Sigmoid colon (tissue), 7 donors: Measurements from ENCODE around the gene GJC2. TPM values are rescaled to one million over a fixed set of nuclear protein-coding genes. Genes with fewer than 3 reads are reported as not detected.

Source experiments
- DNase-seq: peaks from one replicate; pipeline ENCODE4 v3.0.0-alpha.2; 2019
- H3K27ac ChIP-seq, 4 donors: fragments of 200-600 bp; sonication (generic); one replicate each; pipeline ENCODE4 v1.5.1; 2016 to 2019; ENCODE audit warnings: mild to moderate bottlenecking in 1 of 4
- H3K27me3 ChIP-seq, 3 donors: fragments of 200-600 bp; sonication (generic); one replicate each; pipeline ENCODE4 v1.5.1; 2019; ENCODE audit warnings: mild to moderate bottlenecking in 1 of 3
- H3K36me3 ChIP-seq, 4 donors: fragments of 200-600 bp; sonication (generic); one replicate each; pipeline ENCODE4 v1.5.1; 2016 to 2019
- H3K4me1 ChIP-seq, 4 donors: fragments of 200-600 bp; sonication (generic); one replicate each; pipeline ENCODE4 v1.5.1; 2017 to 2019
- H3K4me3 ChIP-seq, 4 donors: fragments of 200-600 bp; sonication (generic); one replicate each; pipeline ENCODE4 v1.5.1; 2017 to 2019; ENCODE audit warnings: mild to moderate bottlenecking in 2 of 4, moderate library complexity in 1 of 4
- H3K9me3 ChIP-seq, 4 donors: fragments of 200-600 bp in 3 of 4; sonication (generic) in 3 of 4; one replicate each; pipeline versions ENCODE4 v1.5.1 to v1.6.1; 2013 to 2019
- EP300 ChIP-seq, 4 donors: sonication (generic); formaldehyde crosslinking; IDR thresholded peaks; one replicate each; pipeline ENCODE4 v1.6.1; 2017; ENCODE audit warnings: antibody characterized with exemption in 4 of 4
- POLR2A ChIP-seq, 2 donors: fragments of 450-650 bp; IDR thresholded peaks; one replicate each; pipeline ENCODE4 v1.6.1; 2016; ENCODE audit warnings: antibody characterized with exemption in 2 of 2, mild to moderate bottlenecking in 2 of 2, moderate library complexity in 2 of 2
- POLR2AphosphoS5 ChIP-seq, 4 donors: sonication (generic); formaldehyde crosslinking; IDR thresholded peaks; one replicate each; pipeline ENCODE4 v1.6.1; 2017; ENCODE audit warnings: antibody characterized with exemption in 4 of 4
- WGBS, 2 donors: extraction: QIAGEN DNeasy Blood & Tissue Kit; methylation state at CpG; one replicate each; pipeline ENCODE4 v1.1.7; 2013; 5-methylcytosine and 5-hydroxymethylcytosine counted together
- intact Hi-C: fragments of 100-400 bp; cut with DNase I; formaldehyde crosslinking; loops from one replicate; pipeline ENCODE4 v1.15.1; 2023
- polyA plus RNA-seq, 3 donors: library from polyadenylated mRNA; stranded (reverse); fragments of 200-250 nt; gene quantifications; one replicate each; pipeline ENCODE4 v1.2.3, GENCODE V29; 2013
- total RNA-seq, 4 donors: library from RNA; depleted of rRNA; stranded (reverse); fragments of >200 nt; gene quantifications; one replicate each; pipeline ENCODE4 v1.1.0, GENCODE V29; 2016
- TF ChIP-seq, protein P1 (sequence below), 4 experiments: fragments of 450-650 bp in 3 of 4; fragments of 200-600 bp in 1 of 4; IDR thresholded peaks; one replicate each; pipeline ENCODE4 v1.5.1; 2016 to 2019; ENCODE audit warnings: antibody characterized with exemption in 4 of 4, mild to moderate bottlenecking in 3 of 4, moderate library complexity in 2 of 4
- donor health status: healthy with polysubstance abuse.
- donor health status: Bipolar disorder and iron deficiency.
- donor health status: healthy.

GJC2 gene
- total and polyA plus RNA-seq, 7 donors = 0.60 to 6.4 (median 4.3) TPM; not detected in 1

DNA sequence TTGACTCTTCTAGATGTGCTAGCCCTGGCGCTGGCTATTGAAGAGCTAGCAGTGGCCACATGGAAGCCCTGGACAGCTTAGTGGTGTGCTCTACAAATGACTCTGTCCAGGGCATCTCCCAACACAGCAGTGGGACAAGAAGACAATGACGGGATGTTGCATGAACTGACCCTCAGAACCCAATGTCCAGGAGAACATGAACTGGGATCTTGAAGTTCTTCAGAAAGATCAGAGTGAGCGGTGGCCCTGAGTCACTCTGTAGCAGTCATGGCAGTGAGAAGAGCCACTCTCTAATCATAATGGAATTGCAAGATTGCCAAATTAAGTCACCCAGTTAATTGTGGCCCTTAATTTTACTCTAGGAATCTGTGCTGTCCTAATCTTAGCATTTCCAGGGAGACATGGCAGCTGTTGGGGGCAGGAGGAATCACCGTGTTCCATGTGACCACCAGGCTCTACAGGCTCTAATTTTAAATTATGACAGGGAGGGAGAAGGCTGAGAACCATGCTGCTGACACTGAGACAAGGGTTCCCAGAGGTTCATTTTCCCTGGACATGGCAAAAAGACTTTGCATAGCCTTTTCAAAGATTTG, 47.9 kb downstream of the GJC2 start:
- H3K4me3 ChIP-seq = no peak overlapping the region
- H3K4me1 ChIP-seq = no peaks in the 10 kb centered on the region
- TF ChIP-seq EP300 (IDR thresholded peaks at IDR 0.05) (no peak), POLR2AphosphoS5 (IDR thresholded peaks at IDR 0.05) (no peak), POLR2A (IDR thresholded peaks at IDR 0.05) (no peak)
- TF ChIP-seq, protein P1, sequence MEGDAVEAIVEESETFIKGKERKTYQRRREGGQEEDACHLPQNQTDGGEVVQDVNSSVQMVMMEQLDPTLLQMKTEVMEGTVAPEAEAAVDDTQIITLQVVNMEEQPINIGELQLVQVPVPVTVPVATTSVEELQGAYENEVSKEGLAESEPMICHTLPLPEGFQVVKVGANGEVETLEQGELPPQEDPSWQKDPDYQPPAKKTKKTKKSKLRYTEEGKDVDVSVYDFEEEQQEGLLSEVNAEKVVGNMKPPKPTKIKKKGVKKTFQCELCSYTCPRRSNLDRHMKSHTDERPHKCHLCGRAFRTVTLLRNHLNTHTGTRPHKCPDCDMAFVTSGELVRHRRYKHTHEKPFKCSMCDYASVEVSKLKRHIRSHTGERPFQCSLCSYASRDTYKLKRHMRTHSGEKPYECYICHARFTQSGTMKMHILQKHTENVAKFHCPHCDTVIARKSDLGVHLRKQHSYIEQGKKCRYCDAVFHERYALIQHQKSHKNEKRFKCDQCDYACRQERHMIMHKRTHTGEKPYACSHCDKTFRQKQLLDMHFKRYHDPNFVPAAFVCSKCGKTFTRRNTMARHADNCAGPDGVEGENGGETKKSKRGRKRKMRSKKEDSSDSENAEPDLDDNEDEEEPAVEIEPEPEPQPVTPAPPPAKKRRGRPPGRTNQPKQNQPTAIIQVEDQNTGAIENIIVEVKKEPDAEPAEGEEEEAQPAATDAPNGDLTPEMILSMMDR (IDR thresholded peaks at IDR 0.05) = no peak
- H3K9me3 ChIP-seq = peaks cover 0 to 14% (median 6%) of the 10 kb centered on the region in 4 donors
- WGBS, 2 donors = 94 to 96% methylated on average over 4 of the region's 4 CpGs
- no peaks in the 10 kb centered on the region for H3K27me3 ChIP-seq
- no peak overlapping the region for H3K27ac ChIP-seq
- intact Hi-C loops = no loop called here
- no peaks in the 10 kb centered on the region for H3K36me3 ChIP-seq
- peak; percentile 19 for DNase-seq

DNA sequence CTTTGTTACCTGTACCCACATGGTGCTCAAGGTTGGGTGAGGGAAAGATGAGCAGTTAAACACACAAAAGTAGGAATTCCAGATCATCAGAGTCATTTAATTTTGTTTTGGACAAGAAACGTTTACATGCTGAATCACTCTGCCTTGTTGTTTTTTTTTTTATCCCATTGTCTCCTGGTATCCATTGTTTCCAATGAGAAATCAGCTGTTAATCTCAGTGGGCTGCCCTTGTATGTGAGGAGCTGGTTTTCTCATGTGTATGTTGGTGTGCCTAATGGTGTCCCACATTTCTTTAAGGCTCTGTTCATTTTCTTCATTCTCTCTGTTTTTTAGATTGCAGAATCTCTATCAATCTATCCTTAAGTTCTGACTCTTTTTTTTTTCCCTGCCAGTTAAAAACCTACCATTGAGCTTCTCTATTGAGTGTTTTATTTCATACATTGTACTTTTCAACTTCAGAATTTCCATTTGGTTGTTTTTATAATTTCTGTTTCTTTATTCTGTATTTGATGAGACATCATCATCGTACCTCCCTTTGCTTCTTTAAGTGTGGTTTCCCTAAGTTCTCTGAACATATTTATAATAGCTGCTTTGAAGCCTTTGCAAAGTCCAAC, 49.4 kb downstream of the GJC2 start:
- Histone ChIP-seq H3K4me1 (no peaks in the 10 kb centered on the region), H3K27me3 (no peaks in the 10 kb centered on the region), H3K27ac (no peak overlapping the region), H3K36me3 (no peaks in the 10 kb centered on the region), H3K4me3 (no peak overlapping the region), H3K9me3 (peaks cover 0 to 14% (median 6%) of the 10 kb centered on the region in 4 donors)
- DNase-seq = no peak
- WGBS, 2 donors = 58 to 68% methylated on average over 2 of the region's 2 CpGs
- no peak for TF ChIP-seq POLR2A (IDR thresholded peaks at IDR 0.05)
- TF ChIP-seq, protein P1 (IDR thresholded peaks at IDR 0.05) = no peak
- TF ChIP-seq EP300 (IDR thresholded peaks at IDR 0.05) = no peak
- no peak for TF ChIP-seq POLR2AphosphoS5 (IDR thresholded peaks at IDR 0.05)
- intact Hi-C loops = no loop called here

DNA sequence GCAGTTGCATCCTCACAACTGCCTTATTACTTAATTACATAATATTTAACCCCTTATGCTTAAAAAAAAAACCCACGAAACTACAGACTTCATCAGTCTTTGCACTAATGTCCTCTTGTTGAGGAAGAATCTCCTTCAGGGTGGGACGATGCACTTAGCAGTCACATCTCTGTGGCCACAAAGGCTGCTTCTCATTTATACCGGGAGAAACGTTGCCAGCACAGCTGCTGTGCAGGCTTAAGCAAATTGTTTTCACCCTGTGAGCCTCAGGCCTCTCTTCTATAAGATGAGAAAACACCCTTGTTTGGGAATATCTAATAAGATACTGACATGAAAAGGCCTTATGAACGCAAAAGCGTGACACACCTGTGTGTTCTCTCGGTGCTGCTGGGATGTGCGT, 55.2 kb downstream of the GJC2 start:
- Histone ChIP-seq H3K4me1 (no peaks in the 10 kb centered on the region), H3K36me3 (no peaks in the 10 kb centered on the region), H3K4me3 (no peak overlapping the region), H3K9me3 (peaks cover 0 to under 1% (median under 1%) of the 10 kb centered on the region in 4 donors), H3K27ac (no peak overlapping the region), H3K27me3 (peaks cover 0 to 11% (median 7%) of the 10 kb centered on the region in 3 donors)
- 32 to 60% methylated on average over 8 of the region's 8 CpGs for whole genome bisulfite sequencing, 2 donors
- TF ChIP-seq POLR2A (IDR thresholded peaks at IDR 0.05) (no peak), POLR2AphosphoS5 (IDR thresholded peaks at IDR 0.05) (no peak), EP300 (IDR thresholded peaks at IDR 0.05) (no peak)
- TF ChIP-seq, protein P1 (IDR thresholded peaks at IDR 0.05) = no peak
- intact Hi-C loops = no loop called here
- no peak for DNase-seq

DNA sequence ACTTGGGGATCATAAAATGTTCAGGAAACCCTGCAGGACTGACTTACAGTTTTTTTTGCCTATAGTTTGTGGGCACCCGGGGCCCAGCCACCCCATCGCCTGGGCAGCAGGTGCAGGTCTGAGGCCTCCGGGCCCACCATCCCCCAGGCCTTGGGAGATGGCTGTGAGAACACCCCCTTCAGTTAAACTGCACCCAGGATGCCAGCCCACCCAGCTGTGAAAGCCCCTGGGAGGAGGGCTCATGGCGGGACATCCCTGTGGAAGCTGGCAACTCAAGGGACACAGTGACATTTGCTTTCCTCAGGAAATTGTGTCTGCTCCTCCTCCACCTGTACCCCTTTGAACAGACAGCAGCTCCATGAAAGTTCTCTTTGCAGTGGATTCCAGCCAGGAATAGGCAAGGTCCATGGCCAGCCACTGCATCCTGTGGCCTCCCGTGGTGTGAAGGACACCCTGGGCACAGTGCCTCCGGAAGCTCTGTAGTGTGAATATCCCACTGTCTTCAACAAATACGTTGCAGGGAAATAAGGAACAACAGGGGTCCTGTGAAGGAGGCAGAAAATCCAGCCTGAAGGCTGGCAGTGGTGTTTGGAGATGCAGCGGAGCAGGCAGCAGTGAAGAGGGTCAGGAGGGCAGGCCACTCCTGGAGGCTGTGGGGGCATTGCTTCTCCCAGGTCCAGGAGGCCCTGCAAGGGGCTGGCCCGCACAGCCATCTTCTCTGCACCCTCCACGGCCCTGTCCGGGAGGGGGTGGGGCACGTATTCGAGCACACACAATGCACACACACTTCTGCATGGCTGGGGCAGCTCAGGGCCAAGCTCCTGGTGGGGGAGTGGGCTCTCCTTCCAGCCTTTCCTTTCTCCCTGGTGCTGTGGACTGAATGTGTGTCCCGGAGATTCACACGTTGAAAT, 56.1 kb downstream of the GJC2 start:
- DNase-seq = no peak

More for the DNA sequence above, 56.1 kb downstream of the GJC2 start:
- Histone ChIP-seq H3K27ac (no peak overlapping the region), H3K27me3 (peaks cover 0 to 14% (median 7%) of the 10 kb centered on the region in 3 donors), H3K9me3 (no peaks in the 10 kb centered on the region), H3K4me3 (no peak overlapping the region), H3K4me1 (no peaks in the 10 kb centered on the region), H3K36me3 (no peaks in the 10 kb centered on the region)
- intact Hi-C loops = no loop called here
- WGBS, 2 donors = 37 to 51% methylated on average over 15 of the region's 15 CpGs
- TF ChIP-seq EP300 (IDR thresholded peaks at IDR 0.05) (no peak), POLR2AphosphoS5 (IDR thresholded peaks at IDR 0.05) (no peak), POLR2A (IDR thresholded peaks at IDR 0.05) (no peak)
- TF ChIP-seq, protein P1 (IDR thresholded peaks at IDR 0.05) = no peak
